GM19463 (cell line): ENCODE measurements around the gene GUSB.
"Not testable (repeated sequence)": the region's sequence is repeated elsewhere in the genome, so short reads cannot be mapped to it uniquely, and the experiment has no call there.

Source experiments
- ATAC-seq: cut with Tn5 transposase; IDR thresholded peaks from one replicate; pipeline ENCODE4 v1.9.1; 2021; ENCODE audit warnings: mild to moderate bottlenecking, moderate library complexity; ENCODE audit not compliant: unreplicated experiment

The GUSB gene

DNA sequence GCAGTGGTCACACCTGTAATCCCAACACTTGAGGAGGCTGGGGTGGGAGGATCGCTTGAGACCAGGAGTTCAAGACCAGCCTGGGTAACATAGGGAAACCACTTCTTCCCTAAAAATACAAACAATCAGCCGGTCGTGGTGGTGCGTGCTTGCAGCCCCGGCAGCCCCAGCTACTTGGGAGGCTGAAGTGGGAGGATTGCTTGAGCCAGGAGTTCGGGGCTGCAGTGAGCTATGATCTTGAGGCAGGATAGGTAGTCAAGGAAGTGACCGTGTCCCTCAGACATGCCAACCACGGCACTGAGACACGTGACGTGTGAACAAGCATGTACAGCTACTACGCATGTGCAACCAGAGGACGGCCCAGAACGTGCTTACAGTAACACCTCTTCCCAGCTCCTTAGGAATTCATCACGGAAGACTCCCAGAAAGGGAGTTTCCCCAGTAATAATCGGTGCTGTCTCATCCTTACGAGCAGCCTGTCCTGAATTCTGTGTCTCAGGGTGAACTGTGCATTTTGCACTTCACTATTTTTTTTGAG, 5.3 kb downstream of the GUSB start:
- no peak for ATAC-seq

DNA sequence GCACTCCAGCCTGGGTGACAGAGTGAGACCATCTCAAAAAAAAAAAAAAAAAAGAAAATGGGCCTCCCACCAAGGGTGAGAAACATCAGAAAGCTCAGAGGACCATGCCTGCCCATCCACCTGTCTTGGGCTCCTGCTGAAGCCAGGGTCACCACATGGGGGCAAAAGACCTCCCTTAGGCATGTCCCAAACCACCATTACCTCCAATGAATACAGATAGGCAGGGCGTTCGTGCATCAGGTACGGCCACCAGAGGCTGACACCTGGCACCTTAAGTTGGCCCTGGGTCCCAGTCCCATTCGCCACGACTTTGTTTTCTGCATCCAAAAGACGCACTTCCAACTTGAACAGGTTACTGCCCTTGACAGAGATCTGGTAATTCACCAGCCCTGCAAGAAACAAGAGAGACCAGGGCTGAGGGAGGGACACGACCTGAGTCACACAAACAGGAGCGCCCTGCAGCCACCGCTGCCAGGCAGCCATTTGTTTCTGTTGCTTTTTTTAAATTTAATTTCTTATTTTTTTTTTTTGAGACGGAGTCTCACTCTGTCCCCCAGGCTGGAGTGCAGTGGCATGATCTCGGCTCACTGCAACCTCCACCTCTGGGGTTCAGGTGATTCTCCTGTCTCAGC, 6.1 kb downstream of the GUSB start:
- ATAC-seq, result no peak

DNA sequence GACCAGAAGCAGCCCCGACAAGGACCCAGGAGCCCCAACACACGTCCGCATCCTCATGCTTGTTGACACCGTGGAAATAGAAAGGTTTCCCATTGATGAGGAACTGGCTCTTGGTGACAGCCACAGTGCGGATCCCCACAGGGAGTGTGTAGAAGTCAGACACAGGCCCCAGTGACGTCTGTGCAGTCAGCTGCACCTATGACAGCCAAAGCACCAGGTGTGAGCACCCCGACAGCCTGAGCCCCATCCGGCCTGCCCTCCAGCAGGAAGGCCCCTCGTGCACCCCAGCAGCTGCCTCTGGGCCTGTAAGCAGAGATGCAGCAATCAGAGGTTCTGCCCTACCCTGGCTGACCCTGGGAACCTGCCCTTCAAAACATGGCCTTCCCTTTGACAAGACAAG, 7.1 kb downstream of the GUSB start:
- ATAC-seq, result no peak

DNA sequence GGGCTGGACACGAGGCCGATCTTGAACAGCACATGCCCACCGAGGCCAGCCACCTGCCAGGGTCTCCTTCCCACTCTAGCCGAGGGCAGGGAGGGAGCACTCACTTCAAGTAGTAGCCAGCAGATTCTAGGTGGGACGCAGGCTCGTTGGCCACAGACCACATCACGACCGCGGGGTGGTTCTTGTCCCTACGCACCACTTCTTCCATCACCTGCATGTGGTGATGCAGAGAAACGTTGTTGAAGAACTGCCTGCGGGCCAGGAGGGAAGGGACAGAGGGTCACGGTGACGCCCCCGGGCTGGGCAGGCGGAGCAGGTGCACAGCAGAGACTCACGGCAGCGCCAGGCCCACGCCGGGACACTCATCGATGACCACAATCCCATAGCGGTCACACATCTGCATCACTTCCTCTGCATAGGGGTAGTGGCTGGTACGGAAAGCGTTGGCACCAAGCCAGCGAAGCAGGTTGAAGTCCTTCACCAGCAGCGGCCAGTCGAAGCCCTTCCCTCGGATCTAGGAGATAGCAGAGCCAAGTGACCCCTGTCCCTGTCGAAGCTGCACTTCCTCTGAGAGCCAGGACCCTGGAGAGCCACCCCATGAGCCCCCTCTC, 7.7 kb downstream of the GUSB start:
- no peak for ATAC-seq

DNA sequence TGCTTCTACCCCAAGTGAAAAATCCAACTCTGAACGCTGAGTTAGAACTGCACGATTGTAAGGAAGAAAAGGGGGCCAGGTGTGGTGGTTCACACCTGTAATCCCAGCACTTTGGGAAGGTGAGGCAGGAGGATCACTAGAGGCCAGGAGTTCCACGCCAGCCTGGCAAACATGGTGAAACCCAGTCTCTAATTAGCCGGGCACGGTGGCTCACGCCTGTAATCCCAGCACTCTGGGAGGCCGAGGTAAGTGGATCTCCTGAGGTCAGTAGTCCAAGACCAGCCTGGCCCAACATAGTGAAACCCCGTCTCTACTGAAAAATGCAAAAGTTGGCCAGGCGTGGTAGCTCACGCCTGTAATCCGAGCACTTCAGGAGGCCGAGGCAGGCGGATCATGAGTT, 9.0 kb downstream of the GUSB start:
- no peak for ATAC-seq

DNA sequence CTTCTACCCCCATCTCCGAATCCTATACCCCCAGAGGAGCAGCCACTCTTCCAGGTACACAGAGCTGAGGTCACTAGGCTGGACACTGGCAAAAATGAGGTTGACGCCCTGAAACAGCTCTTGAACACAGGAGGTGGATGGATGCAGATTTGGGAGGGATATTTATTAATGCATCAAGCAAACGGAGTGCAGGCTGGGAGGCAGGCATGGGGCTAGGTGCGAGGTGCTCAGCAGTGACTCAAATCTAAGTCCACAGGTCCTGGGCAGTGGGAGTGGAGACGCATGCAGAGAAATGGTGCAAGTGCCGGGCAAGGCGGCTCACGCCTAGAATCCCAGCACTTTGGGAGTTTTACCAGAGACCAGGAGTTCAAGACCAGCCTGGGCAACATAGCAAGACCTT, 11.0 kb downstream of the GUSB start:
- ATAC-seq, result no peak

DNA sequence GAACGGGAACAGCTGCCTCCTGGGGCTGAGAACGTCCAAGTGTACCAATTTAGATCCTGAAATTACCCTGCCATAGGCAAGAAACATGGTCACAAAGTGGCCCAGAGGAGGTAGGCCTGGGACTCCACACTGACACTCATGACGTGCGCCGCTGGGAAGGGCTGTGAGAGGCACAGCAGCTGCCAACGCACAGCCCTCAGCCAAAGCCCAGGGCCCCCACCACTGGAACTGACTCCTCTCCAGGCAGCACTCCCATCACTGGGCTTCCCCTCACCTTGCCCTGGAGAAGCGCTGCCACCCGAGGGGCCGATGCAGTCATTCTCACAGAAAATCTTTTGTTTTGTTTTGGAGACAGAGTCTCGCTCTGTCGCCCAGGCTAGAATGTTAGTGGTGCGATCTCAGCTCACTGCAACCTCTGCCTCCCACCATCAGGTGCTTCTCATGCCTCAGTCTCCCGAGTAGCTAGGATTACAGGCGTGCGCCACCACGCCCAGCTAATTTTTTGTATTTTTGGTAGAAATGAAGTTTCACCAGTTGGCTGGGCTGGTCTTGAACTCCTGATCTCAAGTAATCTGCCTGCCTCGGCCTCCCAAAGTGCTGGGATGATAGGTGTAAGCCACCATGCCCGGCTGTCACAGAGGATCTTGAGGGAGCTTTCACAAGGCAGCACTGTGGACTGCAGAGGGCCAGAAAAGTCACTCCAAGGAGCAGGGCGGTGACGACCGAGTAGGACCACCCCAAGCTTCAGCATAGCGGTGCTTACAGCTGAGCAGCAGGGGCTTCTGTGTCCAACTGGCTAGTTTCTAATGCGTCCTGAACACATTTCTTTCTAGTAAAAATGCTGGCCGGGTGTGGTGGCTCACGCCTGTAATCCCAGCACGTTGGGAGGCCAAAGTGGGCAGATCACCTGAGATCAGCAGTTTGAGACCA, 13.5 kb downstream of the GUSB start:
- ATAC-seq, result no peak

DNA sequence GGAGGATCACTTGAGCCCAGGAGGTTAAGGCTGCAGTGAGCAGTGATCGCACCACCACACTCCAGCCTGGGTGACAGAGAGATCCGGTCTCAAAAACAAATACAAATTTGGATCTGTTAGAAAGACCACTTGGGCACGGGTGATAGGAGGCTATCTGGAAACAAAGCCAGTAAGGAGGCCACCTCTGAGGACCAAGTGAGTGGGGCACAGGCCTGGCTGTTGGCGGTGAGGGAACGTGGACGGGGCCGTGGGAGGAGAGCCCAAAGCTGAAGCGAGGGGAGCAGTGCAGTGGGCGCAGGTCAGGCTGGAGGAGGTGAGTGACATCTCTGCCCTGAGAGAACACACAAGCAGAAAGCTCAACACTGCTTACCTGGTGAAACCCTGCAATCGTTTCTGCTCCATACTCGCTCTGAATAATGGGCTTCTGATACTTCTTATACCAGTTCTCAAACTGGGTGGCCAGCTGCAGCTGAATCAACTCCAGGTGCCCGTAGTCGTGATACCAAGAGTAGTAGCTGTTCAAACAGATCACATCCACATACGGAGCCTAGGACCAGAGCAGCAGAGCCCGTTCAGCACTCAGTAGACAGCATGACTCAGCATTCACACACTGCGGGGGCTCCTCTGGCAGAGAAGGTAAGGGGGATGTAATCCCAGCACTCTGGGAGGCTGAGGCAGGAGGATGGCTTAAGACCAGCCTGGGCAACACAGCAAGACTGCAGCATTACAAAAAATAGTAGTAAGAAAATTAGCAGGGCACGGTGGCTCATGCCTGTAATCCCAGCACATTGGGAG, 14.5 kb downstream of the GUSB start:
- ATAC-seq, result no peak

DNA sequence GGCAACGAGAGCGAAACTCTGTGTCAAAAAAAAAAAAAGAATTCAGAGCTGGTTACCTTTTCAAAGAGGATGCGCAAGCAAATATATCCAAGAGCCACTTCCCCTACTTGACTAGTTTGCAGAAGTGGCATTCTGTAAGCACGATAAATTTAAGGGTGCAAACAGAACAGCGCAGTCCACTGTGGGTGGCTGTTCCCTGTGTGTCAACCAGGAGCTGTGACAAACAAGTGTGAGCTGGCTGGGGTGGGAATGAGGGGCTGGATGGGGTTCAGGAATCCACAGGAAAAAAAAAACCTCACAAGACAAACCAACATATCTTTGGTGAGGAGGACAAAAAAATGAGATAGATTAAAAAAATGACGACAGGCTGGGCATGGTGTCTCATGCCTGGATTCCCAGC, 15.9 kb downstream of the GUSB start:
- no peak for ATAC-seq

DNA sequence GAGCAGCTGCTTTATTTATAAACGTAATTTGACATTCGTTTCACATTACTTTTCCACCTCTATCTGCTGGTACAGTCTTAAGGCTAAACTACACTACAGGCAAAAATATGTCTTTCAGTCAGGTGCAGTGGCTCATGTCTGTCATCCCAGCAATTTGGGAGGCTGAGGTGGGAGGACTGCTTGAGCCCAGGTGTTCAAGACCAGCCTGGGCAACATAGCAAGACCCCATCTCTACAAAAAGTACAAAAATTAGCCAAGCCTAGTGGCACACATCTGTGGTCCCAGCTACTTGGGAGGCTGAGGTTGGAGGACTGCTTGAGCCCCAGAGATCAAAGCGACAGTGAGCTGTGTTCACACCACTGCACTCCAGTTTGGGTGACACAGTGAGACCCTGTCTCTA, 17.3 kb downstream of the GUSB start:
- ATAC-seq, result not testable (repeated sequence)

DNA sequence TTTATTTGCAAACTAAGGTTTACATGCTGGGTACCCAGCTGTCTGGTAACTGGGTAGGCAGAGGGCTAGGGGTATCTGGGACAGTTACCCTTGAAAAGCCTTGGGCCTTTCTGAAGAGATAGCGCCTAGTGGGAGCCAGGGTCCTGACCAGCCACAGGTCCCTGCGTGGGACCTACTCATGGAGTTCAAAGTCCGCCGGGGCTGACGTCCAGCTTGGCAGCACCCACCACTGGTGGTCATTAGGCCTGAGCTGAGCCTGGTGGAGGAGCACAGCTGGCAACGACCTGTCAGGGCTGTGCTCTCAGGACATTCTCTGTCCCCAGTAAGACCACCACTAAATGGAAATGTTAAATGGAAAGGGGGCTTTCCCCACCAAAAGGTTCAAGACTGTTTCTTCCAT, 20.0 kb downstream of the GUSB start:
- no peak for ATAC-seq

DNA sequence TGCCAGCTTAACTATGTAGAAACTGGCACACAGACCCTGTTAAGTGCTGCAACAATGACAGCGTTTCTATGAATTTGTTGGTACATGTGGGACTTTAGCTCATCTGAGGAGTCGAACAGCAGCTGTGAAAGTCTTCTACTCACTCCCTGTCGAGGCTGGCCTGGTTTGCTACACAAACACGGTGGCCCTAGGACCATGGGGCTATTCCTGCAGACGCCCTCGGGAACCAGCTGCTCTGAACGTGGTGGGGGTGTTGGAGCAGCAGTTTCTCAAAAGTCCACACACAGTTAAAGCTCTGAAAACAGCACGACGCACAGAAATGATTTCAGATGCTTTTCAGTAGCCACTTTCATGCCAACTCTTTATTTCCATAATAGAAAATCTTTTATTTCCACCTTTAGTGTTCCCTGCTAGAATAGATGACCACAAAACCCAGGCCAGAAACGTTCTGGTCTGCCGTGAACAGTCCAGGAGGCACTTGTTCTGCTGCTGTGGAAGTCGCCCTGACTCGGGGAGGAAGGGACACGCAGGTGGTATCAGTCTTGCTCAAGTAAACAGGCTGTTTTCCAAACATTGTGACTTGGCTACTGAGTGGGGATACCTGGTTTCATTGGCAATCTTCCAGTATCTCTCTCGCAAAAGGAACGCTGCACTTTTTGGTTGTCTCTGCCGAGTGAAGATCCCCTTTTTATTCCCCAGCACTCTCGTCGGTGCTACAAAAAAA, 21.5 kb downstream of the GUSB start:
- ATAC-seq, result no peak

DNA sequence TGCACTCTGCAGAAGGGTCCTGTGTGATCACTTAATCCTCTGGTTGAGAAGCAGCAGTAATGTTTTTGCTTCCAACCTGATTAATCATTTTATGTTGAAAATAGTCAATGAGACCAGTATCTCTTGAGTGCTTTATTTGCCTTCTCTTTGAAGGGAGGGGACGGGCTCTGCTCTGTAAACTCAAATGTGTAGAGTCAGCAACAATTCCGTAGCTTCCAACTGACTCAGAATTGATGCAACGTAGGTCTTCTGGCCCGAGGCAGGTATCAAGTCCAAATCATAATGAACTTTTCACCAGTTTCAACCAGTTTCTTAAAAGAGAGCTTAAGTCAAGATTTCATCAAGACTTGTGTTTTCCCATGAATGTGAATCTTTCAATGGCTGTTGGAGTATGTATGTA, 26.3 kb downstream of the GUSB start:
- no peak for ATAC-seq

DNA sequence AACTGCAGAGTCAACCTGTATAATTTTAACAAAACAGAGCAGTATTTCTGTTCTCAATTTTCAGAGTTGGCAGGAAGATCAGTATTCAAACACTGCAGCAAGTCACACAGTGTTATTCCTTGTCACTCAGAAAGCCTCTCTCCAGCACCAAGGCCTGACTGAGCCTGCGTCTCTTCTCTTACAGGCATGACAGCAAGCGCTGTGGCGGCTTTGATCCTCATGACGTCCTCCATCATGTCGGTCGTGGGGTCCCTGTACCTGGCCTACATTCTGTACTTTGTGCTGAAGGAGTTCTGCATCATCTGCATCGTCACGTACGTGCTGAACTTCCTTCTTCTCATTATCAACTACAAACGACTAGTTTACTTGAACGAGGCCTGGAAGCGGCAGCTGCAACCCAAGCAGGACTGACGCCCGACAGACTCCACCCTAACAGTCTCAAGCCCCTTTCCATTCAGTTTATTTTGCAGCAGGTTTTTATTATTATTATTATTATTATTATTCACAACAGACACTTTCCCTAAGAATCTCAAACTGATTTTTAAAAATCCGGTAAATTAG, 28.0 kb downstream of the GUSB start:
- no peak for ATAC-seq

DNA sequence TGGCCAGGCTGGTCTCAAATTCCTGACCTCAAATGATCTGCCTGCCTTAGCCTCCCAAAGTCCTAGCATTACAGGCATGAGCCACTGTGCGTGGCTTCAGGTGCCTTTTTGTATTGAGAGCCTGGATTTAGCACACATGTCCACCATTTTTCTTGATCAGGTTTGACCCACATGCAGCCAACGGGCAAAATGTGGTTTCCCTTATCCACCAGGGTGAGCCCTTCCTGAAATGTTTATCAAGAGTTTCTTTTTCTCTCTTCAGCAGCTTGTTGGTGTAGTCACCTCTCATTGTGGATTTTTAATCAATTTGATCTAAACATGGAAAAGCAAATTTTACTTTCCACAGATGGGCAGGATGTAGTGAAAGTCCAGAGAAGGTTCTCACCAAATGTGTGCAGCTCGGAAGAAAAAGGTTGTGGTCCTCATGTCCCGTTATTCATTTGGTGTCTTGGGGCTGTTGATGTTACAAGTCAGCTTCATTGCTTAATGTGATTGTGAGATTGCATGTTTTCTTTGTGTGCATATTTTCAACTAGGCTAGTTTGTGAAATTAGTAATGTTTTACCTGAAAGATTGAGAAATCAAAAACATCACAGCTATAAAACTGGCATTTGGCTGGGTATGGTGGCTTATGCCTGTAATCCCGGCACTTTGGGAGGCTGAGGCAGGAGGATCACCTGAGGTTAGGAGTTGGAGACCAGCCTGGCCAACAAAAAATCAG, 28.9 kb downstream of the GUSB start:
- no peak for ATAC-seq

DNA sequence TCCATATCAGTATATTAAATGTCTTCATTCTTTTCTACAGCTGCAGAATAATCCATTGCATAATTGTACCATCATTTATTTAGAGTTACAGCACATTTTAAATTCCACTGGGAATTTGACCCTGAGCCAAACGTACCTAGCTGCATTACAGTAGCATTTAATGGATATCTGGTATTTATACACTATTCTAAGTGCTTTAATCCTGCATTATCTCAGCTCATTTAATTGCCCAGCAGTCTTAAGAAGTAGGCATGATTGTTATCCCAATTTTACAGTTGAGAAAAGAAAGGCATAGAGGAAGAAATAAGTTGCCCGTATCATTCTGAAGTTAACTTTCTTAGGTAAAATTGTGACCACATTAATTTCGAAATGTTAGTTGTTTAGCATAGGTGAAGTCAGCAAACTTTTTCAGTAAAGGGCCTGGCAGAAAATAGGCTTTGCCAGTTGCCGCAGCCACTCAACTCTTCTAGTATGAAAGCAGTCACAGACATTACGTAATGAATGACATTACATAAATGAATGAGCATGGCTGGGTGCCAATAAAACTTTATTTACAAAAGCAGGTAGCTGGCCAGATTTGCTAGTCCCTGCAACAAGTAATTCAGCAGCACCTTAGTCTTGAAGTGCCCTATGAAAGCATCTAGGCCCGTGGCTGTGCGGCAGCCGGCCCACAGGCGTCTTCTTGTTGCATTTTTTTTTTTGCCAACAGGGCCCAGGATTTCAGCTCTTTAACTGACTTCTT, 30.0 kb downstream of the GUSB start:
- no peak for ATAC-seq

DNA sequence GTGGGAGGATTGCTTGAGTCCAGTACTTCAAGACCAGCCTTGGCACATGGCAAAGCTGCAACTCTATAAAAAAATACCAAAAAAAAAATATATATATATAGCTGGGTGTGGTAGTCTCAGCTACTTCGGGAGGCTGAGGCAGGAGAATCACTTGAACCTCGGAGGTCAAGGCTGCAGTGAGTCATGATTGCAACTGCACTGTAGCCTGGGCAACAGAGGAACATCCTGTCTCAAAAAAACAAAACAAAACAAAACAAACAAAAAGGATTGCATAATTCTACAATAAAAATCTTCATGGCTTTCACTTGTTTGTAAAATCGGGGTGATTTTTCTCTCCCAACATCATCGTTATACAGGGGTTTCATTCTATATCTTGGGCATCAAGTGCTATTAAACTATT, 35.1 kb downstream of the GUSB start:
- no peak for ATAC-seq

DNA sequence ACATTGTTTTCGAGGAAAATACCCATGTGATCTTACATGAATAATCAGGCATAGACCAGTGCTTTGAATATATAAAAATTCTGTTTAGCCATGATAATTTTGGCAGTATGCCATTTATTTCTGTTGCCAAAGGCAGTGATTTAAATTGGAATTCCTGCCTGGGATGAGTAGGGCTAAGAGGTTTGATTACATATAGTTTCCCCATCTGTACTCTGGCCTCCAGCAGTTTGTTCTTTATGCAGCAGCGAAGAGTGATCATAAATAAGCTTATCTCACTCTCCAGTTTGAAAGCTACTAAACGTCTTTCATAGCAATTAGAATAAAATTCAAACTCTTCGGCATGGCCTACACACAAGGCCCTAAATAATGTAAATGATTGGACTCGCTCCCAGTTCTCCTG, 36.2 kb downstream of the GUSB start:
- not testable (repeated sequence) for ATAC-seq
